ENCODE results near the gene DHRS7B.
"Not testable (repeated sequence)": the region's sequence is repeated elsewhere in the genome, so short reads cannot be mapped to it uniquely, and the experiment has no call there.

GRCh38 chr17:21124517-21124916 lies 2.2 kb upstream of the DHRS7B start:
- not testable (repeated sequence) for TF ChIP-seq SUZ12 (IDR thresholded peaks at IDR 0.05); ARNT (IDR thresholded peaks at IDR 0.05); L3MBTL2 (conservative IDR thresholded peaks at IDR 0.05); FOXA1 (IDR thresholded peaks at IDR 0.05); CTBP1 (IDR thresholded peaks at IDR 0.05; ENCODE audit: borderline replicate concordance); NFRKB (IDR thresholded peaks at IDR 0.05); FOXM1 (IDR thresholded peaks at IDR 0.05; ENCODE audit: borderline replicate concordance); BHLHE40 (IDR thresholded peaks at IDR 0.05; ENCODE audit: borderline replicate concordance); SP1 (IDR thresholded peaks at IDR 0.05); FOXK2 (IDR thresholded peaks at IDR 0.05); ZNF384 (IDR thresholded peaks at IDR 0.05); ELF4 (IDR thresholded peaks at IDR 0.05)

Measured in HEK293T (cell line).